A204.1 (cell line): ENCODE results near the gene ADCY2.
"Not testable (repeated sequence)": the region's sequence is repeated elsewhere in the genome, so short reads cannot be mapped to it uniquely, and the experiment has no call there.

ENCODE experiments used
- FAIRE-seq: peaks from 2 replicates; lab custom pipeline; 2012; peaks lifted over from hg19 to GRCh38; lab: Jason Lieb, UNC

ADCY2 gene

GRCh38 chr5:7396713-7397454 is 946 bp downstream of the ADCY2 start:
- no peak for FAIRE-seq

DNA sequence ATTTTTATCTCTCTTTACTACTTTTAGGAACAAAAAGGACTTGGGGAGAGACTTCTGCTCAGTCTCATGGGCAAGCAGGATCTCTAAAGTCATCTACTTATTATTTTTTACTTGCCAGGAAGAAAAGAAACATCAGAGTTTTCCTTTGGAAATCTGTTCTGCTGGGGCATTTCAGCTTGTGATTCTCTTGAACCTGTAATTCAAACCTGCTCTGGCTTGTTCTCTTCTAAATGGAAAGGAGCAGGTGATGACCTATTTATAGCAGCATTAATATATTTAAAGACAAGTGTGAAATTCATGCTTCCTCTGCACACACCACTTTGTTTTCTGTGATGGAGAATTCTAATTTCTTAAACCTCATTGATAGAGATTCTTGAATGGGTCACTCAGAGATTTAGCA is 2.0 kb downstream of the ADCY2 start:
- FAIRE-seq = no peak

DNA sequence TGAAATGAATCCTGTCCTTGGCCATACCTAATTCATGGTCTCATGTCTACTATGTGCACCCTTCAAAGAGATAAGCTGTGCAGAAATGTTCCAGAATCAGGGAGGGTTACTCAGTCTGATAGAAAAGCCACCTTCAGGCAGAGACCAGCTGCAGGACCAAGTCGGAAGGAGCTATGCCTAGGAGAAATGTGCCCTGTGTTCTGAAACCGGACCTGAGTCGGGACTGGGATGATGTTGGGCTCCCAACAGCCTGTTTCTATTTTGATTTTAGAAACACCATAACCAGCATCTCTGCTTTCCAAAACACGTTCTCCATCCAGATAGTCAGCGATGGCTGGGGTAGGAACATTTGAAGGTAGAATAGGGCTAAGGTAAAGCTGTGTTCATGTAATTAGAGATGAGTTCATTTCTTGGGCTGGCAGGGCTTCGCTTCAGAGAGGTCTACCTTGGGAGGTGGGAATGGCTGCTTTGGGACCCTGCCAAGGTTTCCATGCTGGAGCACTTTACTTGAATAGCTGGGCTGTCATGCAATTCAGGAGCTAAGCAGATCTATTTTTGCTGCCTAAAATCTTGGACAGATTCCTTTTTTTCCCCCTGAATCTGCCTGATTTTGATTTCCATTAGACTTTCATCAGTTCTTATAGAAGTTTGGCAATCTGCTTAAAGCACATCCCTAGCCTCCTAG is 2.8 kb downstream of the ADCY2 start:
- no peak for FAIRE-seq

GRCh38 chr5:7405277-7405676 is 9.3 kb downstream of the ADCY2 start:
- FAIRE-seq = no peak

DNA sequence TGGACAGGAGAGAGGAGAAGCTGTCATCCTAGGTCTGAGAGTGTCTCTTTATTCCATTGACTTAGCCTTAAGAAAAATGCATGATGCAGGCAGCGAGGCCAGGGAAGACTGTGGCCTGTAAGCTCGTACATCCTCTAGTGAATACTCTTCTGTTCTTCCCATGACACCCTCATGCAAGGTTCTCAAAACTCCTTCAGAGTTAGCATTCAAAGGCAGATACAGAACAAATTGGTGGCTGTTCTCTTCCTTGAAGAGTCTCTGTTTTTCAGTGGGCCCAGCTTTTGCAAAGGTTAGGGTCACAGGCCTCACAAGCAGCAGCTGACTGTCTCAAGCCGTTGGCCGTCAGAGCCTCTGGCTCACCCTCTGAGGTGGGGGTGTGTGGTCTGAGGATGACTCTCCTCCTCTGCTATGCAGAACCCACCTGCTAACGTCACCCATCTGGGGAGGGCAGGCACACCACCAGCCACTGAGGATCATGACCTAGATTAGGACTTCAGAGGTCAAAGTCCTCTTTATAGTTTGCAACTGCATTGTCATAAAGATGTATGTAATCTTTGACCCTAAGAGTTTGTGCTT is 15.1 kb downstream of the ADCY2 start:
- no peak for FAIRE-seq

DNA sequence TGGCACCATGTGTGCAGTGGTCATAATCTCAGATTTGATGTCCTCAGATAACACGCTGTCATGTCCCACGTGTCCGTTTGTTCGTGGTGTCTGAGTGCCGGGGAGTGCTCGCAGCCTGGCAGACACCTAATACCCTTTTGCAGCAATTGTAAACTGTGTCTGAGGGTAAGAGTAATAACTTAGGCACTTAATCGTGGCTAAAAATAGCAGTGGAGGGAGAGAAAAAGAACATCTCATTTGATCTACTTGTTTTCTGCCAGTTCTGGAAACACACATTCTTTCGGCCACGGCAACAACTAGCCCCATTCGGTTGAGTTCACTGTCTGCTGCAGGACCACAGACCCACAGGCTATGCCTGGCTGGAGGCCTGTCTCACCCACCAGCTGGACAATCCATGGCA is 16.5 kb downstream of the ADCY2 start:
- FAIRE-seq = no peak

DNA sequence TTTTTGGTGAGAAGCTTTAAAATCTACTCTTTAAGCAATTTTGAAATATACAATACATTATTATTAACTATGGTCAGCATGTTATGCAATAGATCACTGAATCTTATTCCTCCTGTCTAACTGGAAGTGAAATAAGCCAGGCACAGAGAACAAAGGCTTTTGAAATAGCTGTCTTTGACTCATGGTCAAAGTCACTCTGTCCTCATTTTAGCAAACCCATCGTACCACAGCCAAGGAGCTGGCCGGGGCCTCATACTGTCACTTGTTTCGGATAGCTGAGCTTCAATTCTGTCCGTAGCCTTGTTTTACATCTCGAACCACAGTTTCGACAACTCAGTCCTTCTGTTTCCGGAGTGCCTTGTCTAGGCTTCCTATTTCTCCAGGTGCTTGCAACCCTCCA is 19.2 kb downstream of the ADCY2 start:
- no peak for FAIRE-seq

DNA sequence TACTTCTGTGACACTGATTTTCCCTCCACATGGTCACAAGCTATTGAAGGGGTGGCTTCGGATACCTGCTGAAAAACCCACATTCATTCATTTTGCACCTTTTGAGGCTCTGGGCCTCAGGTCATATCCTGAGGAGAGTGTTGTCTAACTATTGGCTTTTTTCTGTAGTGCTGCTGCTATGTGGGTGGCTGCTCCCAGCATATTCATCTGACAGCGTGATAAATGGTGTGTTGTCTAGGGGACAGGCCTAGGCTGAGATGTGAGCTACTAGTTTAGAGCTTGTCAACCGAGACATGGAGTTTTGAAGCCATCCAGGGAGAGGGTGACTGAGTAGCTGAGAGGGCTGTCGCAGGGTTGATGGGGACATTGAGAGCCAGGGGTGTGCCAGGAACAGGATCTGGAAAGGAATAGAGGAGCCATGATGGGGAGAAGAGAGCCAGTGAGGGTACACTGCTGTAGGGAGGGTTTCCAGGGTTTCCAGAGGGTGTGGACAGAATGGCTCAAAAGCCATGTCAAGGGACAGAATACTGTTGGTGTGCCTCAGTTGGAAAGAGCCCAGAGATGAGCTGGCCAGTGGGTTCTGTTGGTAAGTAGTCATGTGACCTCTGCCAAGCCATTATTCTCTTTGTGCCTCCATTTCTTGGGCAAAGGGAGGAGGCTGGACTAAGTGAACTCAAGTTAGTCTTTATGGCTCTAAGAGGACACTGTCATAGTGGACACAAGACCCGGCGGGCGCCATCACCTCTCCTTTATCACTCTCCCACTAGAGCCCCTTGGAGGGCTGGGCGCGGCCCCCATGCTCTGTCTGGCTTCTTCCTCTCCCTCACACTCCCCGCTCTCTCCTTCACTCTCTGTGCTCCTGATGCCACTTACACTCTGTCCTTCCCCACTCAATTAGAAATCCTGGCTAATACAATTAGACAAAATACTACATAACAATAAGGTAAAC is 19.9 kb downstream of the ADCY2 start:
- no peak for FAIRE-seq

DNA sequence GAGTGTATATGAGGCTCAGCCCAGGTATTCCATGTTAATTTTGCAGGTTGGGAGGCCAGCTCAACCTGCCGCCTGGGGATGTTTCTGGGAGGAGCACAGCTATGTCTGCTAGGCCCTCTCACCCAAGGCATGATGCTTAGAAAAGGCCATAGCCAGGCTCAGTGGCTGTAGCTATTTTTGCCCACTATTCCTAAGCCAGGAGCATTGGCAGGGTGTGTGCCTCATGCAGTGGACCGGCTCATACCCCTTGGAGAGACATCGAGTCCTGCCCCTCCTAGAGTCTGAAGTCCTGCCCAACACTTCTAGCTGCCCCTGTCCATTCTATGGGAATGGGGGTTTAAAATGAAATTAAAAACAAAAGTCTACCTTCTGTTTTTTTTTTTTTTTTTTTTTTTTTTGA is 22.3 kb downstream of the ADCY2 start:
- no peak for FAIRE-seq

DNA sequence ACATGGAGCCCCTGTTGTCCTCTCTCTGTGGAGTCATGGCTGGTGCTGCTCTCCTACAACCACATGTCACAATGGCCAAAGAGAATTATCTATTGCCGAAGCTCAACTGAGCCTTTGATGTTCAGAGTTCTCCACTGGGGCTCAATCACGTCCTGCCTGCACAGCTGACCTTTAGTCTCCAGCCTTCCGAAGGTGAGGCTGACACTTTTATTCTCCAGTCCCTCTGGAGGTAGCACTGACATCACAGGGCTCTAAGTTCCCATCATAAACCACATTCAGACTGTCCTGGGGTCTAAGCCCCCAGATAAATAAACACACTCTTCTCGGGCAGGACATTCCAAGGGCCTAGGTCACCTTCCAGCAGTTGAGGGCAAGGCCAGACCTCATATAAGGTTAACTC is 23.4 kb downstream of the ADCY2 start:
- FAIRE-seq = no peak

DNA sequence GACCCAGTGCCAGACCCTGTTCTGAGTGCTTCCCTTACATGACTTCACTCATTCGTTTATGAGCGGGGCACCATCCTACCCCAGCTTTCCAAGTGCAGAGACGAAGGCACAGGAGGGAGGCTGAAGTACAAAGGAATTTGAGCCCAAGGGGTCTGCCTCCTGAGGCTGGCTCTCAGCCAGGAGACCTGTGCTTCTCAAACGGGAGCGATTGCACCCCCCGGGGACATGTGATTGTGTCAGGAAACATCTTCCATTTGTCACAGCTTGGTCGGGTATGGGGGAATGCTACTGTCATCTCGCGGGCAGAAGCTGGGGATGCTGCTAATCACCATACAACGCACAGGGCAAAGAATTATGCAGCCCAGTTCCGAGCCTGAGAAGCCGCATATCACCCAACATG is 23.9 kb downstream of the ADCY2 start:
- no peak for FAIRE-seq

DNA sequence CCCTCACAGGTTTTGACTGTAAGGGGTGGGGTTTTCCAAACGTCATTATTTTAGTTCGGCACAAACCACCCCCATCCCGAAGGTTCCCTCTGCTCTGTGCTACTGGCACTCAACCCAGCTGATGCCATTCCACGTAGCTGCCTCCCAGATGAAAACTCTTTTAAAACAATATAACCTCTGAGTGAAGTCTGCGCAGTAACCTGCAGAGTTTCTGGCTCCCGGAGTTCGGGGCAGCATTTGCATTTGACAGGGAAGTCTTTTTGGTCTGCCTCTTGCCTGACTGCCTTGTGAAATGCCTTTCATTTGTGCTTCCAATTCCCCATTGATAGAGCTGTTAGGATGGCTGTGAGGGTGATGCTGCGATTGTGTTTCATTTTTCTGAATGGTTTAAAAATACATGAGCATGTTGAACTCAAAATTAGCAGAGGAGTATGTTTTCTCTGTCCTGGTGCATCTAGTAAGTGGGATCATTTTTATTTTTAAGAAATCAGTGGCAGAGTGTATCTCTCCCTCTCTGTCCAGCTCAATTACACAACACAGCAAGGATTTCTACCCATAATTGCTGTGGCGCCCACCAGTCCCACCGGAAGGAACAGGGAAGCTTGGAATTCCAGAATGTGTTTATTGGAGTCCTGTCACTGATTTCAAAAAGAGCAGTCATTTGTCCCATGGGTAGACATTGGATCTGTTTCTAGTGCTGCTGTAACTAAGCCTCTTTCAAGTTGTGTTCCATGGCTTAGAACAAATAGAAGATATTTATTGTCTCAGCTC is 24.8 kb downstream of the ADCY2 start:
- FAIRE-seq = no peak

DNA sequence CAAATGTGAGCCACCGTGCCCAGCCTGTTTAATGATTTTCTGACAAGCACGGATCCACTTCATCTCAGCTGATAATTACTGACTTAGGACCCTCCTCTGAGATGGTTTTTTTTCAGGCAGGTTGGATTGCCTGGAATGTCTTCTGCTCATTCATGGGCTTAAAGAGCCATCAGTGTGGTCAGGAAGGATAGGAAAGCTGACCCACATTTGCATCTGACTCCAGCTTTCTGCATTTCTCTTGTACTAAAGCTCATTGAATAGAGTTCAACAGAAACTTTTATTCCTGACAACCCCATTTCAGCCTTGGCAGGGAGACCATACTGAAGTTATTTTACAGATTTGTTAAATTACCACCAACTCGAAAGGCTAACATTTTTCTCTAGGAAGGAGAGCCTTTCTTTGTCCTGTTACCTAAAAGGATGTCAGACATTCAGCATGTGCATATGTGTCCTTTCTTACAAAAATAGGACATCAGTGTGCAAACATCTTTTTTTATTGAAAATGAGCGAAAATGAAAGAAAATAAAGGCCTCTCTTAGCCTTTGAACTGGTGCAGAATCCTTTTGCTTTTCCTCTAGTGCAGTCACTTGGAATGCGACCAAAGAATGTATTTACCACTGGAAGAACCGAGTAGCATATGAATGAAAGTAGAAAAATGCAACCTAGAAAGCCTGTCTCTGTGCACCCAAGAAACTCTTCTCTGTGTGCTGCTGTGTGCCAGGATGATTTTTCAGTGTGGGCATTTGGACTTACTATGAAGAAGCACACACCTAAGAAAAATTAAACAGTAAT is 26.6 kb downstream of the ADCY2 start:
- FAIRE-seq = no peak

GRCh38 chr5:7423231-7423630 is 27.3 kb downstream of the ADCY2 start:
- FAIRE-seq = not testable (repeated sequence)

DNA sequence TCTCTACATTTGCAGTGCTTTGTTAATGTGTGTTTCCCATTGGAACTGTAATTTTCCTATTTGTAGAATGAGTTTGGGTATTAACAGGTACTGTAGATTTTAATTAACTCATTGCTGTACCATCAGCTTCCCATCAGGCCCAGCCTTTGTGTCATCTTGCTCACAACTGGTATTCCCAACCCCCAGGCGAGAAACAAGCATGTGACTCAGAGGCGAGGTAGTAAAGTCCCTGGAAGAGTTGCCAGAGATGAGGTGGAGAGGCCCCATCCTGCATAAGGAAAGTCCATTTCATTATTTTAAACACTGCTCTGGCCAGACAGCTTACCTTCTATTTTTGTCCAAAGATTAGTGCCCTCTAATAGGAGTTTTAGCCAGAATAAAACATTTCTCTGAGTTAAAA is 29.9 kb downstream of the ADCY2 start:
- FAIRE-seq = no peak

GRCh38 chr5:7426284-7426683 is 30.3 kb downstream of the ADCY2 start:
- no peak for FAIRE-seq

DNA sequence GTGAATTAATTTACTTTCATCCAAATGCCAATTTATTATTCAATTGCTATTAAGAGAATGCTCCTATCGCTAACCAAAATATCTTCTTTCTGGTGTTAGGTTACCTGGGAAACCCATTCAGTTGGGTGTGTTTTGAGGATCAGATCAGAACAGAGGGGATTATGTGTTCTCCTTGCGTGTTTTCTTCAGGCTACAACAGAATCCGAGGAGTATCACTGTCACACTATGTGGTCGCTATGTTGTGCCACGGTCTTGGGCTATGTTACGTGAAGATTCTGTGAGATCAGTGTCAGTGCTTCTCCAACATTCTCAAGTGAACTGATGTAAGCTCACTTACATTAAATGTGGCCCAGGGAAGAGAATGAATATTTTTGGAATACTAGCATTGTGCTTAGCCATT is 39.0 kb downstream of the ADCY2 start:
- FAIRE-seq = no peak

DNA sequence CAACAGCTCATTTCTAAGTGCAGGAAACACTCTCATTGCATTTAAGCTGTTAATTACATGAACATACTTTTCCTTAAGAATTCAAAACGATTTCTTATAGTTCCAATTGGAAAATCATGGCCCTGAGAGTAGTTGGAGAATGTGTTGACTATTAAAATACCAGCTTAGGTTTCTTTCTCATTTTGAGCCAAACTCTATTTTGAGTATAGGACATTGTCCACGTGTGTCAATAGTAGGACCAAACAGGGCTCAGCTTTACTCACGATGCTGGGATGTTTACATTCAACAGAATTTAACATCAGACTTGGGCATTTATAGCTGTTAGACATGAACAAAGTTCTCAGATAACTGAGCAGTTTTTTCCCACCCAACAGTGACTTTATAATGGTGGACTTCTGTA is 39.6 kb downstream of the ADCY2 start:
- FAIRE-seq = no peak

- no peak for FAIRE-seq
Measured at GRCh38 chr5:7436521-7436920, 40.6 kb downstream of the ADCY2 start.

GRCh38 chr5:7437836-7438235 is 41.9 kb downstream of the ADCY2 start:
- FAIRE-seq = no peak

GRCh38 chr5:7445068-7445467 is 49.1 kb downstream of the ADCY2 start:
- no peak for FAIRE-seq
